OCI-LY3 (cell line): Measurements from ENCODE around the gene HEG1.

Experiments
- H2AFZ ChIP-seq: fragments of 200-600, 300-600 bp; shearing (Covaris generic); 2 replicates; pipeline ENCODE4 v1.6.0; 2014; ENCODE audit warnings: antibody characterized with exemption, low read depth, low read length
- H3K27ac ChIP-seq: fragments of 200-600, 300-600 bp; sonication (generic); 2 replicates; pipeline ENCODE4 v1.5.1; 2014; ENCODE audit warnings: mild to moderate bottlenecking, low read length, moderate library complexity, mixed read lengths
- H3K27me3 ChIP-seq: fragments of 200-600, 300-600 bp; sonication (generic); 2 replicates; pipeline ENCODE4 v1.6.1; 2014; ENCODE audit warnings: low read depth, low read length, mixed read lengths
- H3K36me3 ChIP-seq: fragments of 200-600, 300-600 bp; sonication (generic); replicated peaks from 2 replicates; pipeline ENCODE3; 2014; ENCODE audit warnings: low read depth, low read length, mixed read lengths
- H3K4me1 ChIP-seq: fragments of 300-600, 200-600 bp; sonication (generic); 2 replicates; pipeline ENCODE4 v1.6.1; 2014; ENCODE audit warnings: low read length, mixed read lengths
- H3K4me2 ChIP-seq: fragments of 200-600, 300-600 bp; sonication (generic); 2 replicates; pipeline ENCODE4 v1.6.1; 2014; ENCODE audit warnings: low read length, mixed read lengths
- H3K4me3 ChIP-seq: fragments of 300-600, 200-600 bp; sonication (generic); 2 replicates; pipeline ENCODE4 v1.5.1; 2014; ENCODE audit warnings: antibody characterized with exemption, mild to moderate bottlenecking, low read length, moderate library complexity
- H3K79me2 ChIP-seq: fragments of 300-600, 200-600 bp; shearing (Covaris generic); 2 replicates; pipeline ENCODE4 v1.6.1; 2014; ENCODE audit warnings: mild to moderate bottlenecking, low read length, mixed read lengths
- H3K9ac ChIP-seq: fragments of 300-600, 200-600 bp; shearing (Covaris generic); 2 replicates; pipeline ENCODE4 v1.6.0; 2014; ENCODE audit warnings: mild to moderate bottlenecking, low read length, moderate library complexity
- H3K9me3 ChIP-seq: fragments of 200-600, 300-600 bp; shearing (Covaris generic); 2 replicates; pipeline ENCODE4 v1.6.1; 2014; ENCODE audit warnings: low read length, mixed read lengths; ENCODE audit not compliant: insufficient read depth
- H4K20me1 ChIP-seq: fragments of 200-600, 300-600 bp; sonication (generic); 2 replicates; pipeline ENCODE4 v1.6.1; 2016; ENCODE audit warnings: low read length, mixed read lengths; ENCODE audit not compliant: insufficient read depth
- CTCF ChIP-seq: fragments of 200-600, 300-600 bp; sonication (generic); IDR thresholded peaks from 2 replicates; pipeline ENCODE4 v1.5.1; 2014; ENCODE audit warnings: antibody characterized with exemption, low read length, low read depth
- EZH2phosphoT487 ChIP-seq: fragments of 200-600 bp; shearing (Covaris generic); IDR thresholded peaks from 2 replicates; pipeline ENCODE4 v1.6.1; 2018; ENCODE audit warnings: antibody characterized with exemption, mixed run types, low read depth

Gene HEG1

GRCh38 chr3:124969190-124969589, 86.6 kb downstream of the HEG1 start:
- no peak overlapping the region for H3K9ac ChIP-seq
- H3K4me3 ChIP-seq: no peak overlapping the region
- TF ChIP-seq CTCF (no peak), EZH2phosphoT487 (no peak)
- no peak overlapping the region for H3K27ac ChIP-seq
- H4K20me1 ChIP-seq: no peaks in the 10 kb centered on the region
- H3K9me3 ChIP-seq: no peaks in the 10 kb centered on the region
- H3K79me2 ChIP-seq: no peaks in the 10 kb centered on the region
- no peaks in the 10 kb centered on the region for H3K27me3 ChIP-seq
- H2AFZ ChIP-seq: no peak overlapping the region
- no peak overlapping the region for H3K4me2 ChIP-seq
- peaks cover 8% of the 10 kb centered on the region; the same call in 1 of the 2 replicates for H3K4me1 ChIP-seq
- no peaks in the 10 kb centered on the region for H3K36me3 ChIP-seq

- no peaks in the 10 kb centered on the region for H4K20me1 ChIP-seq
- H2AFZ ChIP-seq: no peak overlapping the region
- H3K9ac ChIP-seq: no peak overlapping the region
- no peak overlapping the region for H3K4me2 ChIP-seq
- H3K79me2 ChIP-seq: no peaks in the 10 kb centered on the region
- no peak overlapping the region for H3K27ac ChIP-seq
- TF ChIP-seq EZH2phosphoT487: no peak
- H3K9me3 ChIP-seq: no peaks in the 10 kb centered on the region
- no peaks in the 10 kb centered on the region for H3K36me3 ChIP-seq
- H3K4me1 ChIP-seq: peaks cover 8% of the 10 kb centered on the region; the same call in 1 of the 2 replicates
- no peak overlapping the region for H3K4me3 ChIP-seq
- H3K27me3 ChIP-seq: 0 out of 2 replicates have a peak, but pooled peaks cover 5% of the 10 kb centered on the region
Observed at GRCh38 chr3:124967964-124968363, 87.8 kb downstream of the HEG1 start.

DNA sequence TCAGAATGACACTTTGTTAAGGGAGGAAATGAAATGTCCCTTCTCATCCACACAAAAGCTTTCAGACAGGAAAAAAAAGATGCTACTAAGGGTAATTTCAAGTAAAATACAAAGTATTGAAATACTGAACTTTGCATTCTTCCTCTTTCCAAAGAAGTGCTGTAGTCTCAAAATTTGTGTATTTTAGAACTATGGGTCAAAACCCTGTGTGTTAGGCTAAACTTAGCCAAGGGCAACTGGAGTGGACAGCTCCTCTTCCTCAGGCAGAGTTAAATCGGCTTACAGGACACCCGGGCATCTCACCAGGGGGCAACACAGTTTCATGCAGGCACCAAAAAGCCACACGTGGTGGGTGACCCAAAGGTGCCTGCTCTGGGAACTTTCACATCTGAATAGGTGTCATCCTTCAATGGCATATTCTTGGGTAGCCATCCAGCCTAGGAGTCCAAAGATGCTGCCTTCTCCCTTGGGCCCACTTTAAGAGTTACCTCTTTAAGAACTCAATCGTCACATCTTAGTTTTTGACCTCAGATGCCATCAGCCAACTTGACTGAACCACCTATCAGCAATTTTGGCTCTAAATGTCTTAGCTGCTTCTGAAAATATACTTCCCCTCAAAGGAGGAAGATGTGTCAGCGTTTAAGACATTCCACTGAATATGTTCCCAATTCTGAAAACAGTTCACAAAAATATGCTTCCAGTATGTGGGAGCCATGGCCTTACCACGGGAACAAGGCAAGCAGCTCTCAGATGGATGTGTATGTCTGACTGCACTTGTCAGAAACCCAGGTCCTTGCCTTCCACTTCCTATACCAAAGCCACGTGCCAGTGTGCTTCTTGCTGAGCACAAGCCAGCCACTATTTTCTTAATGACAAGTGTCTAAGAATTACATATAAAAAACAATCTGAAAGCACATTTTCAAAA, 89.0 kb downstream of the HEG1 start:
- H3K79me2 ChIP-seq: no peaks in the 10 kb centered on the region
- peaks cover 10% of the 10 kb centered on the region; the same call in 1 of the 2 replicates for H3K27me3 ChIP-seq
- no peak overlapping the region for H3K4me2 ChIP-seq
- no peak overlapping the region for H3K27ac ChIP-seq
- H2AFZ ChIP-seq: no peak overlapping the region
- TF ChIP-seq EZH2phosphoT487 (no peak), CTCF (no peak)
- no peaks in the 10 kb centered on the region for H4K20me1 ChIP-seq
- no peaks in the 10 kb centered on the region for H3K36me3 ChIP-seq
- peaks cover 8% of the 10 kb centered on the region; the same call in 1 of the 2 replicates for H3K4me1 ChIP-seq
- H3K4me3 ChIP-seq: no peak overlapping the region
- no peak overlapping the region for H3K9ac ChIP-seq
- H3K9me3 ChIP-seq: no peaks in the 10 kb centered on the region

DNA sequence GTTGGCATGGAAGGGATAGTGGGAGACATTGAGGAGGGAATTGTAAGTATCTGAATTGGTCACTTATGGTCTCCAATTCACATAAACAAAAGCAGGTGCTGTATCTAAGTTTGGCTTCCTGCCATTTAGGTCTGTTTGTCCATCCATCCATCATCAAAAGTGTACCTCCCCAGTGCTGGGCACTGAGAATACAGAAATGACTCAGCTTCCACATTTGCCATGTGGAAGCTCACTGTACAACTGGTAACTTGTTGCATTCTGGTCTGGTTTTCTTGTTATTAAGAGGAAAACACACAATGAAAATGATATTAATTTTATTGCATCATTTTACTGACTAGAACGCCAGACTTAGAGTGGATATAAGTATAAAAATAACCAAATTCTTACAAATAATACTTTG, 90.4 kb downstream of the HEG1 start:
- Histone ChIP-seq H3K4me3 (no peak overlapping the region), H3K79me2 (no peaks in the 10 kb centered on the region), H2AFZ (no peak overlapping the region), H4K20me1 (no peaks in the 10 kb centered on the region), H3K27me3 (peaks cover 10% of the 10 kb centered on the region; the same call in 1 of the 2 replicates), H3K9ac (no peak overlapping the region), H3K4me1 (peaks cover 8% of the 10 kb centered on the region; the same call in 1 of the 2 replicates), H3K4me2 (no peak overlapping the region), H3K27ac (no peak overlapping the region), H3K9me3 (no peaks in the 10 kb centered on the region), H3K36me3 (no peaks in the 10 kb centered on the region)
- no peak for TF ChIP-seq CTCF
- no peak for TF ChIP-seq EZH2phosphoT487
